Measurements from ENCODE around the gene CCDC187.
A peak's percentile ranks its signal among the peaks of the same experiment; 100 is the strongest.
"Not testable (repeated sequence)": the region's sequence is repeated elsewhere in the genome, so short reads cannot be mapped to it uniquely, and the experiment has no call there.

CCDC187 gene

GRCh38 chr9:136303825-136304416 lies at the start of gene CCDC187:
Gene CCDC187, minus strand, starts transcription at chr9:136304094. Its CDS starts 264 bp downstream, at chr9:136303830.
- no peak for TF ChIP-seq CTCF (conservative IDR thresholded peaks at IDR 0.05)
- H3K27ac ChIP-seq = no peak within 1 kb of the TSS

- no peak overlapping the region for H3K27ac ChIP-seq
- TF ChIP-seq CTCF (conservative IDR thresholded peaks at IDR 0.05) = no peak
Observed at GRCh38 chr9:136353088-136353487, 49.2 kb upstream of the CCDC187 start.

GRCh38 chr9:136352682-136353081 lies 48.8 kb upstream of the CCDC187 start:
- no peak for TF ChIP-seq CTCF (conservative IDR thresholded peaks at IDR 0.05)
- H3K27ac ChIP-seq = no peak overlapping the region

GRCh38 chr9:136351868-136352267 lies 48.0 kb upstream of the CCDC187 start:
- not testable (repeated sequence) for H3K27ac ChIP-seq

GRCh38 chr9:136351252-136351800 lies 47.4 kb upstream of the CCDC187 start:
- TF ChIP-seq CTCF (conservative IDR thresholded peaks at IDR 0.05) = no peak
- no peak overlapping the region for H3K27ac ChIP-seq

- TF ChIP-seq CTCF (conservative IDR thresholded peaks at IDR 0.05) = no peak
- no peak overlapping the region for H3K27ac ChIP-seq
Observed at GRCh38 chr9:136349546-136349945, 45.7 kb upstream of the CCDC187 start.

GRCh38 chr9:136348691-136349090 lies 44.8 kb upstream of the CCDC187 start:
- no peak for TF ChIP-seq CTCF (conservative IDR thresholded peaks at IDR 0.05)
- H3K27ac ChIP-seq = no peak overlapping the region

- H3K27ac ChIP-seq = peak overlapping the region; percentile 31; the same call in 1 of the 2 replicates
- no peak for TF ChIP-seq CTCF (conservative IDR thresholded peaks at IDR 0.05)
Observed at GRCh38 chr9:136347472-136348256, 43.8 kb upstream of the CCDC187 start.
